GM21737 (cell line): ENCODE data around the gene RNPEPL1.

Source experiments
- ATAC-seq: cut with Tn5 transposase; IDR thresholded peaks from one replicate; pipeline ENCODE4 v1.9.1; 2021; ENCODE audit warnings: mild to moderate bottlenecking, moderate library complexity; ENCODE audit not compliant: unreplicated experiment

The RNPEPL1 gene

GRCh38 chr2:240589850-240590525, 21.7 kb downstream of the RNPEPL1 start:
- no peak for ATAC-seq

DNA sequence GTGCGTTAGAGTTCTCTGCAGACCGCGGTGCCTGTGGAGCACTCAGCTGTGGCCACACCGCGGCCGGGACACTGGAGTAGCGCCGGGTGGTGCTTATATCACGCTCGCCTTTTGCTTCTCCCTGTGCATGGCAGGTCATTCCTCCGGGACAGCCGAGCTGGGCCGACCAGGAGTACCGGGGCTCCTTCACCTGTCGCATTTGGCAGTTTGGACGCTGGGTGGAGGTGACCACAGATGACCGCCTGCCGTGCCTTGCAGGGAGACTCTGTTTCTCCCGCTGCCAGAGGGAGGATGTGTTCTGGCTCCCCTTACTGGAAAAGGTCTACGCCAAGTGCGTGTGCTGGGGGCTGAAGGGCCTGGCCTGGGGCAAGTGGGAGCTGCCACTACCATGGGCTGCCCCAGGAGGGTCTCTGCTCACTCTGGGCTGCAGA, 22.4 kb downstream of the RNPEPL1 start:
- ATAC-seq: no peak

DNA sequence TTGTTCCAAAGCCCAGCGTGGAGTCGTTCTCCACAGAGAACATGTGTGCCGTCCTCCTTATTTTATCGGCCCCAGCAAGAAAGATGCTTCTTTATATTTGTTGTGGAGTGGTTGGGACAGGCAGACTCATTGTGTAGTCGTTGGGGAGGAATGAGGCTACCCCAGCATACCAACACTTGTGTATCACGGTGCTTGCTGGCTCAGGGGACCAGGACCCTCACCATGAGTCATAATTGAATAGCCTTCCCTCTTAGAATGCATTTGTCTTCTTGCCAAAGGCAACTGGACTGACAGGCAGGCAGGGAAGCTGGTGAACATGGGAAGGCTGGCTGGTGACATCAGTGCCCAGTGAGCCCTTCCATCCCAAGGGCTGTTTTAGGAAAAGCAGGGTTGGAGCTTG, 22.9 kb downstream of the RNPEPL1 start:
- no peak for ATAC-seq

- no peak for ATAC-seq
Observed at GRCh38 chr2:240591784-240592183, 23.5 kb downstream of the RNPEPL1 start.

- ATAC-seq: no peak
Observed at GRCh38 chr2:240593026-240593702, 24.9 kb downstream of the RNPEPL1 start.

GRCh38 chr2:240593703-240594451, 25.6 kb downstream of the RNPEPL1 start:
- ATAC-seq: no peak

GRCh38 chr2:240594511-240595380, 26.5 kb downstream of the RNPEPL1 start:
- ATAC-seq: no peak

DNA sequence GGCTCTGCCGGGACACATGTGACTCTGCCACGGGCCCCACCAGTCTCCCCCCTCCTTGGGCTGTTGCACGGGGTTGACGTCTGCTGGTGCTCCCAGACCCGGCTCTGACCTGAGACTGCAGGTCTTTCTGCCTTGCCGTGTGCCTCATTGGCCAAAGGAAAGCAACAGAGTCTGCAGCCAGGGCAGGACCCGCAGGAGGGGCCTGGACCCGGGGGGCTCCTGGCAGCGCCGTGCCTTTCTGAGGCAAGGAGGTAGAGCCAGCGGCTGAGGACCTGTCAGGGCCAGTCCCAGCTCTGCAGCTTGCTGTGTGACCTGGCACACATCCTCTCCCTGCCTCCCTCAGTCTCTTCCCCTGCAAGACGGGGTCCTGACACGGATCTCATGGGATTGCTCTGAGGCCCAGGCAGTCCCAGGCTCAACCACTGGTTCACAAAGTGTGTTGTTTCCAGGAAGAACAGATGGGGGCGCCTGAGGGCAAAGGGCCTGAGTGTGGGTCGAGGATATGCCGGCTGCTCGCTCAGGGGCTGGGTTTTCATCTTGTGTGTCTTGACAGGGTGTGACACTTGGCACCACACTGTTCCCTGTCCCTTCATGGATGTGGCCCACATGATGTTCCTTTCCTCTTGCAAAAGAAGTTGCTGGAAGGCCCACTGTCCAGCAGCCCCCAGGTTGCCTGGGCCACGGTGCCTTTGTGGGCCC, 27.2 kb downstream of the RNPEPL1 start:
- no peak for ATAC-seq

DNA sequence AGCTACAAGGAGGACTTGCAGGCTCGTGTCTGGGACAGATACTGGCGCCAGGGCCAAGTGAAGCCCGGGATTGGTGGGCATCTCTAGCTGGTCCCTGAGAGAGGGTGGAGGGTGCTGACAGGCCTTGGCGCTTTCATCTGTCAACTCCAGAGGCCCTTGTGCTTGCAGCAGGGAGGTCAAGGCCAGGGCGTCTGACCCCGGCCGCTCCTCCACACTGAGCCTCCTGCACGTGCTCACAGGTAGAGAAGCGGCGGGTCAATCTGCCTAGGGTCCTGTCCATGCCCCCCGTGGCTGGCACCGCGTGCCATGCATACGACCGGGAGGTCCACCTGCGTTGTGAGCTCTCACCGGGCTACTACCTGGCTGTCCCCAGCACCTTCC, 27.8 kb downstream of the RNPEPL1 start:
- ATAC-seq: no peak

- no peak for ATAC-seq
Observed at GRCh38 chr2:240596491-240596931, 28.2 kb downstream of the RNPEPL1 start.

DNA sequence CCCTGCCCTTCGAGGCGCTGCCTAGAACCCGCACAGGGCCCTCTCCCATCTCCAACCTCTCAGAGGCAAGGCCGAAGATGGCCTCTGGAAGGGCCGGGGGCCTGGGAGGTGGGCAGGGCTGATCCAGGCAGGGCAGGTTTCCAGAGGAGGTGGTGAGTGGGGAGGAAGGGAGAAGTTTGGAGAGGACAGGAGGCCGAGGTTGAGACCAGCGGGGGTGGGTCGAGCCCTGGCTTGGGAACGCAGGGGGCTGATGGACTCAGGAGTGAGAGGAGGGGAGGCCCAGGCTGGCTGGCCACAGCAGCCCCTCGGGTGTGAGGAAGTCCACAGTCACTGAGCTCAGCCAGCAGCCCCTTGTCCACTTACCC, 28.8 kb downstream of the RNPEPL1 start:
- no peak for ATAC-seq

GRCh38 chr2:240597419-240598181, 29.3 kb downstream of the RNPEPL1 start:
- ATAC-seq: no peak

GRCh38 chr2:240598311-240598911, 30.1 kb downstream of the RNPEPL1 start:
- ATAC-seq: no peak

DNA sequence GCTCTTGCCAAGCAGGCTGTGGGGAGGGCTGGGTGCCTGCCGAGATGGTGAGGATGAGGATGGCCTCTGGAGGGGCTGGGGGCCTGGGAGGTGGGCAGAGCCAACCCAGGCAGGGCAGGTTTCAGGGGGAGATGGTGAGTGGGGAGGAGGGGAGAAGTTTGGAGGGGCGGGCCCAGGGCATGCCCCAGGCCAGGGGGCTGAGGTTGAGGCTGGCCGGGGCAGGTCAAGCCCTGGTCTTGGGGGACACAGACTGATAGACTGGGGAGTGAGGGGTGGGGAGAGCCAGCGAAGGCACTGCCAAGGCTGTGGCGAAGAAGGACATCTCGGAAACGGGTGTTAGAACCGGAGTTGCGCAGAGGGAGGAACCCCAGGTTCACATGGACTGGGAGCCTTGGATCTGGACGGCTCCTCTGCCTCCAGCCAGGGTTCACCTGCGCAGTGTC, 30.9 kb downstream of the RNPEPL1 start:
- ATAC-seq: no peak

- ATAC-seq: no peak
Observed at GRCh38 chr2:240600451-240600961, 32.2 kb downstream of the RNPEPL1 start.

GRCh38 chr2:240601061-240601830, 33.0 kb downstream of the RNPEPL1 start:
- ATAC-seq: no peak

GRCh38 chr2:240601831-240602160, 33.5 kb downstream of the RNPEPL1 start:
- no peak for ATAC-seq
